GM13977 (cell line): Measurements from ENCODE around the gene TMPRSS3.

Experiments used
- DNase-seq: peaks from one replicate; pipeline ENCODE4 v3.0.0; 2012; ENCODE audit warnings: low spot score
- CTCF ChIP-seq: IDR thresholded peaks from 2 replicates; pipeline ENCODE4 v1.5.1; 2012; ENCODE audit warnings: mild to moderate bottlenecking, control low read depth; ENCODE audit not compliant: insufficient read depth; ENCODE audit errors: extremely low read depth, missing control alignments
- in situ Hi-C: fragments of 300-500 bp; cut with MboI; formaldehyde crosslinking; loops from one replicate; pipeline ENCODE4 v1.12.0; 2022; ENCODE audit warnings: low sequenced_read_pairs, low pct_unique_long_range_greater_than_20kb, mixed read lengths, inconsistent platforms; ENCODE audit not compliant: unreplicated experiment

Gene TMPRSS3

GRCh38 chr21:42373908-42374455 is 21.9 kb downstream of the TMPRSS3 start:
- no peak for DNase-seq
- in situ Hi-C loops = loop anchor here (5.0 kb wide), 1 partner anchor 53 kb away; no protein-coding TSS in a partner anchor
- TF ChIP-seq CTCF = no peak

GRCh38 chr21:42373196-42373907 is 22.5 kb downstream of the TMPRSS3 start:
- TF ChIP-seq CTCF = no peak
- no peak for DNase-seq
- in situ Hi-C loops = loop anchor here (5.0 kb wide), 1 partner anchor 54 kb away; no protein-coding TSS in a partner anchor

GRCh38 chr21:42370894-42371654 is 24.8 kb downstream of the TMPRSS3 start:
- TF ChIP-seq CTCF = no peak
- in situ Hi-C loops = loop anchor here (5.0 kb wide), 1 partner anchor 56 kb away; no protein-coding TSS in a partner anchor
- no peak for DNase-seq

- in situ Hi-C loops = loop anchor here (5.0 kb wide), 1 partner anchor 57 kb away; no protein-coding TSS in a partner anchor
- TF ChIP-seq CTCF = no peak
- no peak for DNase-seq
Observed at GRCh38 chr21:42369821-42370220, 26.0 kb downstream of the TMPRSS3 start.

GRCh38 chr21:42367367-42368165 is 28.3 kb downstream of the TMPRSS3 start:
- no peak for TF ChIP-seq CTCF
- no peak for DNase-seq
- in situ Hi-C loops = no loop called here
